ENCODE data around the gene GPR52.

DNA sequence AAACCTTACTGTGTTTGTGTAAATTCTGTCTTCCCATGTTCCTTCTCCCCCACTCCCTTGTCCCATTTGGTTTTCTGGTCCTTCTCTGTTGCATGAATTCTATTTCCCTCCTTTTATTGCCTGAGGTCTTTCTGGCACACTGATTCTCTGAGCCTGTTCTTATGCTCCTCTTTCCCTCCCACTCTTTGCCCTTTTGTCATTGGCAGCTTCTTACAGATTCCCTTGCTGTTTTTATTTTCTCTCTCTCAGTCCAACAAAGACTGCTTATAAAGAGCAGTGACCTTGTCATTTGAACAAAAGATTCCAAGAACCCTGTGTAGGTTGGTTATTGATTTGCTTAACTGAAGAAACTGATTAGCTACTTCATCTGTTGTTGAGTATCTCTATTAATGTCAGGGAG lies 49.7 kb downstream of the GPR52 start:
- TF ChIP-seq, protein P1, sequence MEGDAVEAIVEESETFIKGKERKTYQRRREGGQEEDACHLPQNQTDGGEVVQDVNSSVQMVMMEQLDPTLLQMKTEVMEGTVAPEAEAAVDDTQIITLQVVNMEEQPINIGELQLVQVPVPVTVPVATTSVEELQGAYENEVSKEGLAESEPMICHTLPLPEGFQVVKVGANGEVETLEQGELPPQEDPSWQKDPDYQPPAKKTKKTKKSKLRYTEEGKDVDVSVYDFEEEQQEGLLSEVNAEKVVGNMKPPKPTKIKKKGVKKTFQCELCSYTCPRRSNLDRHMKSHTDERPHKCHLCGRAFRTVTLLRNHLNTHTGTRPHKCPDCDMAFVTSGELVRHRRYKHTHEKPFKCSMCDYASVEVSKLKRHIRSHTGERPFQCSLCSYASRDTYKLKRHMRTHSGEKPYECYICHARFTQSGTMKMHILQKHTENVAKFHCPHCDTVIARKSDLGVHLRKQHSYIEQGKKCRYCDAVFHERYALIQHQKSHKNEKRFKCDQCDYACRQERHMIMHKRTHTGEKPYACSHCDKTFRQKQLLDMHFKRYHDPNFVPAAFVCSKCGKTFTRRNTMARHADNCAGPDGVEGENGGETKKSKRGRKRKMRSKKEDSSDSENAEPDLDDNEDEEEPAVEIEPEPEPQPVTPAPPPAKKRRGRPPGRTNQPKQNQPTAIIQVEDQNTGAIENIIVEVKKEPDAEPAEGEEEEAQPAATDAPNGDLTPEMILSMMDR (IDR thresholded peaks at IDR 0.05; ENCODE audit: insufficient read depth, low read length, poor library complexity, severe bottlenecking) = no peak
- TF ChIP-seq EZH2phosphoT487 (conservative IDR thresholded peaks at IDR 0.05; ENCODE audit: low read length) = no peak
